ENCODE measurements around the gene JAG1. TPM values are rescaled to one million over a fixed set of nuclear protein-coding genes. Genes with fewer than 3 reads are reported as not detected.

JAG1 gene
- total and polyA plus RNA-seq, 9 of the 15 experiments (the other 6 are each of a cell fraction or from before 2014, with no cell fraction given), result 0.04 to 0.40 (median 0.07) TPM

DNA sequence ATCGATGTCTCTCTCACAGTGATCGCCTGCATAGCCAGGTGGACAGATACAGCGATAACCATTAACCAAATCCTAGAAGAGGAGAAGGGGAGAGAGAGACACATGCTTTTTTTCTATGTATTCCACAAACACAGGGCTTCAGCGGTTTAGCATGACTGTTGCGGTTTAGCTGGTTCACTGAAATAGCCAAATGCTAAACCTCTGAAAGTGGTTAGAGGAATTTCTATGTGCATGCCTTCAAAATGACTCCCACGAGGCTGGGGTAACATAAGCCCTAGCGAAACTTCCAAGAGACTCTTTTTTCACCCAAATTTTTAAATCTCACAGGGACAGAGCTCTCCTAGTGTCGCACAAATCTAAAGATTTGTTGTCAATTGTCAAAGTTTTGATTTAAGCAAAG is 25.1 kb downstream of the JAG1 start:
- ChIA-PET POLR2A (interaction anchor here (1.0 kb wide), 1 partner anchor 13 kb away, joined by 3 read pairs; no protein-coding TSS in a partner anchor), CTCF (ENCODE audit: low intra/inter-chr PET ratio) (no interaction called here)
- Histone ChIP-seq H3K9me3 (replicated peaks; ENCODE audit: control insufficient read depth, insufficient read depth, low read depth, low read length) (no peaks in the 10 kb centered on the region), H3K9me1 (ENCODE audit: control insufficient read depth, insufficient read depth, low read length) (no peaks in the 10 kb centered on the region), H3K4me1 (replicated peaks in 1 of 2; ENCODE audit: control insufficient read depth in 2 of 2, insufficient read depth in 2 of 2, low read length in 2 of 2) (no peaks in the 10 kb centered on the region), H3K36me3 (ENCODE audit: control insufficient read depth, insufficient read depth, low read length) (no peaks in the 10 kb centered on the region), H3K27ac (ENCODE audit: extremely low read depth, low read depth, low read length) (no peak overlapping the region), H3K79me2 (ENCODE audit: control insufficient read depth, insufficient read depth, low read length) (no peaks in the 10 kb centered on the region), H3K27me3 (ENCODE audit: control insufficient read depth in 2 of 2, insufficient read depth in 2 of 2, low read length in 2 of 2) (peaks cover 3 to 25% of the 10 kb centered on the region in 2 experiments; a peak in 2 of 5 replicates), H4K20me1 (replicated peaks; ENCODE audit: control insufficient read depth, insufficient read depth, low read length) (no peaks in the 10 kb centered on the region), H3K9ac (ENCODE audit: insufficient read depth in 1 of 2, low read depth in 2 of 2, low read length in 2 of 2) (no peak overlapping the region), H2AFZ (ENCODE audit: low read depth, low read length) (no peak overlapping the region), H3K4me2 (ENCODE audit: insufficient read depth, low read length) (no peak overlapping the region), H3K4me3 (no peak overlapping the region)
- no TSS peak for BruUV-seq (replicated peaks)
- ATAC-seq (no peak), DNase-seq (ENCODE audit: extremely low read depth in 1 of 4, low spot score in 3 of 4) (no peak), FAIRE-seq (no peak)
- intact Hi-C loops (cut with micrococcal nuclease), result loop anchor here (5.0 kb wide), 1 partner anchor 96 kb away; no protein-coding TSS in a partner anchor
- in situ Hi-C loops (cut with MboI), result no loop called here
- WGBS (ENCODE audit: insufficient coverage, low coverage, missing lambda C conversion rate), result 5% methylated on average over 7 of the region's 8 CpGs
- TF ChIP-seq, protein P1, sequence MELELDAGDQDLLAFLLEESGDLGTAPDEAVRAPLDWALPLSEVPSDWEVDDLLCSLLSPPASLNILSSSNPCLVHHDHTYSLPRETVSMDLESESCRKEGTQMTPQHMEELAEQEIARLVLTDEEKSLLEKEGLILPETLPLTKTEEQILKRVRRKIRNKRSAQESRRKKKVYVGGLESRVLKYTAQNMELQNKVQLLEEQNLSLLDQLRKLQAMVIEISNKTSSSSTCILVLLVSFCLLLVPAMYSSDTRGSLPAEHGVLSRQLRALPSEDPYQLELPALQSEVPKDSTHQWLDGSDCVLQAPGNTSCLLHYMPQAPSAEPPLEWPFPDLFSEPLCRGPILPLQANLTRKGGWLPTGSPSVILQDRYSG (tag; conservative IDR thresholded peaks at IDR 0.05; ENCODE audit: low read depth), result no peak
- TF ChIP-seq, protein P2, sequence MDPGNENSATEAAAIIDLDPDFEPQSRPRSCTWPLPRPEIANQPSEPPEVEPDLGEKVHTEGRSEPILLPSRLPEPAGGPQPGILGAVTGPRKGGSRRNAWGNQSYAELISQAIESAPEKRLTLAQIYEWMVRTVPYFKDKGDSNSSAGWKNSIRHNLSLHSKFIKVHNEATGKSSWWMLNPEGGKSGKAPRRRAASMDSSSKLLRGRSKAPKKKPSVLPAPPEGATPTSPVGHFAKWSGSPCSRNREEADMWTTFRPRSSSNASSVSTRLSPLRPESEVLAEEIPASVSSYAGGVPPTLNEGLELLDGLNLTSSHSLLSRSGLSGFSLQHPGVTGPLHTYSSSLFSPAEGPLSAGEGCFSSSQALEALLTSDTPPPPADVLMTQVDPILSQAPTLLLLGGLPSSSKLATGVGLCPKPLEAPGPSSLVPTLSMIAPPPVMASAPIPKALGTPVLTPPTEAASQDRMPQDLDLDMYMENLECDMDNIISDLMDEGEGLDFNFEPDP (CRISPR knock-in tag; IDR thresholded peaks at IDR 0.05), result no peak
- no peak for TF ChIP-seq SOX6 (IDR thresholded peaks at IDR 0.05)
- no peak for TF ChIP-seq MED1 (CRISPR knock-in tag; IDR thresholded peaks at IDR 0.05; ENCODE audit: borderline replicate concordance)
- TF ChIP-seq ZNF282 (CRISPR knock-in tag; IDR thresholded peaks at IDR 0.05), result no peak
- TF ChIP-seq ZNF217 (CRISPR knock-in tag; IDR thresholded peaks at IDR 0.05), result no peak
- TF ChIP-seq, protein P3, sequence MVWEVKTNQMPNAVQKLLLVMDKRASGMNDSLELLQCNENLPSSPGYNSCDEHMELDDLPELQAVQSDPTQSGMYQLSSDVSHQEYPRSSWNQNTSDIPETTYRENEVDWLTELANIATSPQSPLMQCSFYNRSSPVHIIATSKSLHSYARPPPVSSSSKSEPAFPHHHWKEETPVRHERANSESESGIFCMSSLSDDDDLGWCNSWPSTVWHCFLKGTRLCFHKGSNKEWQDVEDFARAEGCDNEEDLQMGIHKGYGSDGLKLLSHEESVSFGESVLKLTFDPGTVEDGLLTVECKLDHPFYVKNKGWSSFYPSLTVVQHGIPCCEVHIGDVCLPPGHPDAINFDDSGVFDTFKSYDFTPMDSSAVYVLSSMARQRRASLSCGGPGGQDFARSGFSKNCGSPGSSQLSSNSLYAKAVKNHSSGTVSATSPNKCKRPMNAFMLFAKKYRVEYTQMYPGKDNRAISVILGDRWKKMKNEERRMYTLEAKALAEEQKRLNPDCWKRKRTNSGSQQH (CRISPR knock-in tag; IDR thresholded peaks at IDR 0.05), result no peak
- TF ChIP-seq FOXM1 (IDR thresholded peaks at IDR 0.05; ENCODE audit: low read depth), result no peak
- no peak for TF ChIP-seq FOXM1 (CRISPR knock-in tag; IDR thresholded peaks at IDR 0.05; ENCODE audit: low read depth)
- TF ChIP-seq, protein P4, sequence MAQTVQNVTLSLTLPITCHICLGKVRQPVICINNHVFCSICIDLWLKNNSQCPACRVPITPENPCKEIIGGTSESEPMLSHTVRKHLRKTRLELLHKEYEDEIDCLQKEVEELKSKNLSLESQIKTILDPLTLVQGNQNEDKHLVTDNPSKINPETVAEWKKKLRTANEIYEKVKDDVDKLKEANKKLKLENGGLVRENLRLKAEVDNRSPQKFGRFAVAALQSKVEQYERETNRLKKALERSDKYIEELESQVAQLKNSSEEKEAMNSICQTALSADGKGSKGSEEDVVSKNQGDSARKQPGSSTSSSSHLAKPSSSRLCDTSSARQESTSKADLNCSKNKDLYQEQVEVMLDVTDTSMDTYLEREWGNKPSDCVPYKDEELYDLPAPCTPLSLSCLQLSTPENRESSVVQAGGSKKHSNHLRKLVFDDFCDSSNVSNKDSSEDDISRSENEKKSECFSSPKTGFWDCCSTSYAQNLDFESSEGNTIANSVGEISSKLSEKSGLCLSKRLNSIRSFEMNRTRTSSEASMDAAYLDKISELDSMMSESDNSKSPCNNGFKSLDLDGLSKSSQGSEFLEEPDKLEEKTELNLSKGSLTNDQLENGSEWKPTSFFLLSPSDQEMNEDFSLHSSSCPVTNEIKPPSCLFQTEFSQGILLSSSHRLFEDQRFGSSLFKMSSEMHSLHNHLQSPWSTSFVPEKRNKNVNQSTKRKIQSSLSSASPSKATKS (CRISPR knock-in tag; IDR thresholded peaks at IDR 0.05), result no peak
- no peak for TF ChIP-seq ZBTB1 (CRISPR knock-in tag; IDR thresholded peaks at IDR 0.05; ENCODE audit: borderline replicate concordance, low read depth)
- TF ChIP-seq COPS2 (conservative IDR thresholded peaks at IDR 0.05), result no peak
- no peak for TF ChIP-seq SIRT6 (IDR thresholded peaks at IDR 0.05; ENCODE audit: low read depth, low read length)
- TF ChIP-seq SRSF9 (IDR thresholded peaks at IDR 0.05; ENCODE audit: borderline replicate concordance, low read depth, low read length), result no peak
- no peak for TF ChIP-seq DACH1 (IDR thresholded peaks at IDR 0.05; ENCODE audit: partially characterized antibody)
- TF ChIP-seq, protein P5, sequence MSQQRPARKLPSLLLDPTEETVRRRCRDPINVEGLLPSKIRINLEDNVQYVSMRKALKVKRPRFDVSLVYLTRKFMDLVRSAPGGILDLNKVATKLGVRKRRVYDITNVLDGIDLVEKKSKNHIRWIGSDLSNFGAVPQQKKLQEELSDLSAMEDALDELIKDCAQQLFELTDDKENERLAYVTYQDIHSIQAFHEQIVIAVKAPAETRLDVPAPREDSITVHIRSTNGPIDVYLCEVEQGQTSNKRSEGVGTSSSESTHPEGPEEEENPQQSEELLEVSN (IDR thresholded peaks at IDR 0.05; ENCODE audit: borderline replicate concordance in 1 of 2, extremely low read depth in 1 of 2, insufficient read depth in 1 of 2, insufficient read length in 1 of 2, low read depth in 1 of 2, low read length in 1 of 2, poor library complexity in 1 of 2, severe bottlenecking in 1 of 2), result no peak

Measured in K562 (cell line).